GM23338 (cell line): ENCODE results near the gene ADAMTS14. TPM values are rescaled to one million over a fixed set of nuclear protein-coding genes. Genes with fewer than 3 reads are reported as not detected.

Source experiments
- ATAC-seq: fragments of 200-7000 bp; cut with Tn5 transposase; 3 replicates; pipeline ENCODE4 v1.9.1; 2020
- DNase-seq: peaks from one replicate; pipeline ENCODE4 v3.0.0-alpha.2; 2015; ENCODE audit warnings: low spot score
- H2AFZ ChIP-seq: fragments of 200-600 bp; sonication (generic); 2 replicates; pipeline ENCODE4 v1.8.0; 2016; ENCODE audit warnings: antibody characterized with exemption, mild to moderate bottlenecking, moderate library complexity
- H3F3A ChIP-seq: fragments of 200-600 bp; sonication (generic); replicated peaks from 2 replicates; pipeline ENCODE4 v1.8.0; 2017; ENCODE audit warnings: antibody characterized with exemption, mixed run types, low read depth
- H3K27ac ChIP-seq: fragments of 200-600 bp; sonication (generic); 2 replicates; pipeline ENCODE4 v1.6.1; 2016; ENCODE audit warnings: low read depth
- H3K27me3 ChIP-seq: fragments of 200-600 bp; sonication (generic); 2 replicates; pipeline ENCODE4 v1.8.0; 2016; ENCODE audit warnings: mild to moderate bottlenecking, mixed run types, moderate library complexity; ENCODE audit not compliant: insufficient read depth
- H3K36me3 ChIP-seq: fragments of 200-600 bp; sonication (generic); 2 replicates; pipeline ENCODE4 v1.8.0; 2016; ENCODE audit warnings: mild to moderate bottlenecking; ENCODE audit not compliant: insufficient read depth
- H3K4me1 ChIP-seq: fragments of 200-600 bp; sonication (generic); 2 replicates; pipeline ENCODE4 v1.8.0; 2016; ENCODE audit warnings: mild to moderate bottlenecking, moderate library complexity; ENCODE audit not compliant: insufficient read depth
- H3K4me2 ChIP-seq: fragments of 200-600 bp; sonication (generic); 2 replicates; pipeline ENCODE4 v1.7.1; 2017; ENCODE audit warnings: mixed run types
- H3K4me3 ChIP-seq: fragments of 200-600 bp; sonication (generic); 2 replicates; pipeline ENCODE4 v1.6.1; 2016; ENCODE audit warnings: mixed run types
- H3K79me2 ChIP-seq: fragments of 200-600 bp; sonication (generic); replicated peaks from 2 replicates; pipeline ENCODE4 v1.8.0; 2017; ENCODE audit warnings: mild to moderate bottlenecking; ENCODE audit not compliant: insufficient read depth
- H3K9me2 ChIP-seq: fragments of 200-600 bp; sonication (generic); 2 replicates; pipeline ENCODE4 v1.8.0; 2017; ENCODE audit not compliant: insufficient read depth
- H4K20me1 ChIP-seq: fragments of 200-600 bp; sonication (generic); replicated peaks from 2 replicates; pipeline ENCODE4 v1.8.0; 2017; ENCODE audit warnings: mild to moderate bottlenecking; ENCODE audit not compliant: insufficient read depth
- H3K27ac Mint-ChIP-seq: 2 replicates; pipeline ENCODE4 v1.8.0; 2020; ENCODE audit warnings: inconsistent platforms, mild to moderate bottlenecking, moderate library complexity, mixed read lengths
- H3K27me3 Mint-ChIP-seq: 3 replicates; pipeline ENCODE4 v1.8.0; 2022; ENCODE audit warnings: low read depth, mild to moderate bottlenecking, moderate library complexity, mixed read lengths, inconsistent platforms; ENCODE audit not compliant: insufficient read depth, poor library complexity
- H3K36me3 Mint-ChIP-seq: 3 replicates; pipeline ENCODE4 v1.8.0; 2021; ENCODE audit warnings: low read depth, mild to moderate bottlenecking, inconsistent platforms, moderate library complexity, mixed read lengths
- H3K4me1 Mint-ChIP-seq: 3 replicates; pipeline ENCODE4 v1.8.0; 2020; ENCODE audit warnings: mild to moderate bottlenecking, inconsistent platforms, mixed read lengths
- H3K4me3 Mint-ChIP-seq: 3 replicates; pipeline ENCODE4 v1.8.0; 2021; ENCODE audit warnings: moderate library complexity, mild to moderate bottlenecking, inconsistent platforms, mixed read lengths
- H3K9me3 Mint-ChIP-seq: 3 replicates; pipeline ENCODE4 v1.8.0; 2020; ENCODE audit warnings: moderate library complexity, mild to moderate bottlenecking, inconsistent platforms, mixed read lengths
- CREB1 ChIP-seq: fragments of 250-450 bp; sonication (Bioruptor Pico); IDR thresholded peaks from 2 replicates; pipeline ENCODE4 v1.5.0; 2020; ENCODE audit warnings: low read depth, mild to moderate bottlenecking, moderate library complexity
- EZH2phosphoT487 ChIP-seq: fragments of 200-600 bp; sonication (generic); IDR thresholded peaks from one replicate; pipeline ENCODE4 v1.8.1; 2018; ENCODE audit warnings: antibody characterized with exemption; ENCODE audit not compliant: unreplicated experiment
- NANOG ChIP-seq: IDR thresholded peaks from 2 replicates; pipeline ENCODE4 v1.6.1; 2016; ENCODE audit warnings: antibody characterized with exemption, borderline replicate concordance
- POLR2AphosphoS5 ChIP-seq: IDR thresholded peaks from 2 replicates; pipeline ENCODE4 v1.6.1; 2016; ENCODE audit warnings: antibody characterized with exemption, low read depth
- STAT1 ChIP-seq: IDR thresholded peaks from one replicate; pipeline ENCODE4 v1.6.1; 2016; ENCODE audit warnings: antibody characterized with exemption; ENCODE audit not compliant: unreplicated experiment
- ZNF331 ChIP-seq: fragments of 250-450 bp; sonication (Bioruptor Pico); IDR thresholded peaks from 2 replicates; pipeline ENCODE4 v1.5.0; 2020; ENCODE audit warnings: low read depth, mild to moderate bottlenecking, moderate library complexity
- polyA plus RNA-seq: library from polyadenylated mRNA; unstranded; fragments of >200 nt; fragmentation: Nextera tagmentation; extraction: Ambion mirVana; gene quantifications from 2 replicates; pipeline ENCODE4 v1.2.1, GENCODE V29; 2016
- total RNA-seq: library from RNA; depleted of rRNA; stranded (reverse); fragments of >200 nt; shearing (Covaris generic); gene quantifications from 2 replicates; pipeline ENCODE4 v1.2.3, GENCODE V29; 2014
- TF ChIP-seq, protein P1 (sequence below): IDR thresholded peaks from 2 replicates; pipeline ENCODE4 v1.6.1; 2016; ENCODE audit warnings: antibody characterized with exemption
- TF ChIP-seq, protein P2 (sequence below): fragments of 250-450 bp; sonication (Bioruptor Pico); IDR thresholded peaks from 2 replicates; pipeline ENCODE4 v1.5.0; 2020; ENCODE audit warnings: mild to moderate bottlenecking, moderate library complexity
- TF ChIP-seq, protein P3 (sequence below): IDR thresholded peaks from one replicate; pipeline ENCODE4 v1.6.1; 2018; ENCODE audit warnings: antibody characterized with exemption; ENCODE audit not compliant: unreplicated experiment

ADAMTS14 gene
- total and polyA plus RNA-seq, 2 experiments from 2014 or later: 1.9 to 2.1 TPM

DNA sequence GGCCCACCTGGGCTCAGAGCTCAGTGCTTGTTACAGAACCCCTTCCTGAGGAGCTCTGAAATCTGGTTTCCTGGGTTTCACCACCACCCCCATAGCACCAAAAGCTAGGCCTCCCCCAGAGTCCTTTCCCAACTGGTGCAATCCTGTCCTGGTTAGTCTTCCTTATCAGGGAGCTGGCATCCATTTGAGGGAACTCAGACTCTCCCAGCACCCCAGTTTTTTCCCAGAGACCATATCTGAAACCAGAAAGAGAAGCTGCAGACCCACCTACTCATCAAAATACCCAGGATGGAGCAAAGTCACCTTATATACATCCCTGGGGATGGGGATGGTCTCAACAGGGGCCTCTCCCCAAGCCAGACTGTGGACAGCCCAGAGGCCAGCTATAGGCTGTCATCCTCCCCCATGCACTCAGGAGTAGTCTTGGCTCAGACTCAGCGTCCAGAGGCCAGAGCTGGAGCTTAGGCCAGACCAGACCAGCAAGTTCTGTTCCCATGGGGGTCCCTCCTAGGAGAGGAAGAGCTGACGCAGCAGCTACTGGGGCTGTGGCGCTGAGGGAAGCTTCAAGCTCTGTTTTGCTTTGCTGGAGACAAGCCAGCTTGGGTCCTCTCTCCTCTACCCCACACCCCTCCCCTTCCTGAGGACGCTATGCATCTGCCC, 109.9 kb downstream of the ADAMTS14 start:
- no peaks in the 10 kb centered on the region for H3K9me3 Mint-ChIP-seq
- Histone ChIP-seq H3F3A (no peaks in the 10 kb centered on the region), H3K9me2 (peaks cover 4% of the 10 kb centered on the region; the same call in 1 of the 2 replicates), H3K79me2 (no peaks in the 10 kb centered on the region), H3K4me3 (no peak overlapping the region), H3K4me2 (no peak overlapping the region), H4K20me1 (no peaks in the 10 kb centered on the region; the same call in 1 of the 2 replicates), H2AFZ (no peak overlapping the region), H3K27me3 (no peaks in the 10 kb centered on the region), H3K36me3 (no peaks in the 10 kb centered on the region), H3K27ac (no peak overlapping the region), H3K4me1 (no peaks in the 10 kb centered on the region)
- no peak overlapping the region for H3K4me3 Mint-ChIP-seq
- ATAC-seq (no peak), DNase-seq (no peak)
- H3K36me3 Mint-ChIP-seq: no peaks in the 10 kb centered on the region
- H3K27ac Mint-ChIP-seq: no peak overlapping the region
- TF ChIP-seq NANOG (no peak), CREB1 (CRISPR knock-in tag) (no peak), ZNF331 (CRISPR knock-in tag) (no peak), POLR2AphosphoS5 (no peak), STAT1 (no peak), EZH2phosphoT487 (no peak)
- TF ChIP-seq, protein P1, sequence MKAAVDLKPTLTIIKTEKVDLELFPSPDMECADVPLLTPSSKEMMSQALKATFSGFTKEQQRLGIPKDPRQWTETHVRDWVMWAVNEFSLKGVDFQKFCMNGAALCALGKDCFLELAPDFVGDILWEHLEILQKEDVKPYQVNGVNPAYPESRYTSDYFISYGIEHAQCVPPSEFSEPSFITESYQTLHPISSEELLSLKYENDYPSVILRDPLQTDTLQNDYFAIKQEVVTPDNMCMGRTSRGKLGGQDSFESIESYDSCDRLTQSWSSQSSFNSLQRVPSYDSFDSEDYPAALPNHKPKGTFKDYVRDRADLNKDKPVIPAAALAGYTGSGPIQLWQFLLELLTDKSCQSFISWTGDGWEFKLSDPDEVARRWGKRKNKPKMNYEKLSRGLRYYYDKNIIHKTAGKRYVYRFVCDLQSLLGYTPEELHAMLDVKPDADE: no peak
- TF ChIP-seq, protein P2, sequence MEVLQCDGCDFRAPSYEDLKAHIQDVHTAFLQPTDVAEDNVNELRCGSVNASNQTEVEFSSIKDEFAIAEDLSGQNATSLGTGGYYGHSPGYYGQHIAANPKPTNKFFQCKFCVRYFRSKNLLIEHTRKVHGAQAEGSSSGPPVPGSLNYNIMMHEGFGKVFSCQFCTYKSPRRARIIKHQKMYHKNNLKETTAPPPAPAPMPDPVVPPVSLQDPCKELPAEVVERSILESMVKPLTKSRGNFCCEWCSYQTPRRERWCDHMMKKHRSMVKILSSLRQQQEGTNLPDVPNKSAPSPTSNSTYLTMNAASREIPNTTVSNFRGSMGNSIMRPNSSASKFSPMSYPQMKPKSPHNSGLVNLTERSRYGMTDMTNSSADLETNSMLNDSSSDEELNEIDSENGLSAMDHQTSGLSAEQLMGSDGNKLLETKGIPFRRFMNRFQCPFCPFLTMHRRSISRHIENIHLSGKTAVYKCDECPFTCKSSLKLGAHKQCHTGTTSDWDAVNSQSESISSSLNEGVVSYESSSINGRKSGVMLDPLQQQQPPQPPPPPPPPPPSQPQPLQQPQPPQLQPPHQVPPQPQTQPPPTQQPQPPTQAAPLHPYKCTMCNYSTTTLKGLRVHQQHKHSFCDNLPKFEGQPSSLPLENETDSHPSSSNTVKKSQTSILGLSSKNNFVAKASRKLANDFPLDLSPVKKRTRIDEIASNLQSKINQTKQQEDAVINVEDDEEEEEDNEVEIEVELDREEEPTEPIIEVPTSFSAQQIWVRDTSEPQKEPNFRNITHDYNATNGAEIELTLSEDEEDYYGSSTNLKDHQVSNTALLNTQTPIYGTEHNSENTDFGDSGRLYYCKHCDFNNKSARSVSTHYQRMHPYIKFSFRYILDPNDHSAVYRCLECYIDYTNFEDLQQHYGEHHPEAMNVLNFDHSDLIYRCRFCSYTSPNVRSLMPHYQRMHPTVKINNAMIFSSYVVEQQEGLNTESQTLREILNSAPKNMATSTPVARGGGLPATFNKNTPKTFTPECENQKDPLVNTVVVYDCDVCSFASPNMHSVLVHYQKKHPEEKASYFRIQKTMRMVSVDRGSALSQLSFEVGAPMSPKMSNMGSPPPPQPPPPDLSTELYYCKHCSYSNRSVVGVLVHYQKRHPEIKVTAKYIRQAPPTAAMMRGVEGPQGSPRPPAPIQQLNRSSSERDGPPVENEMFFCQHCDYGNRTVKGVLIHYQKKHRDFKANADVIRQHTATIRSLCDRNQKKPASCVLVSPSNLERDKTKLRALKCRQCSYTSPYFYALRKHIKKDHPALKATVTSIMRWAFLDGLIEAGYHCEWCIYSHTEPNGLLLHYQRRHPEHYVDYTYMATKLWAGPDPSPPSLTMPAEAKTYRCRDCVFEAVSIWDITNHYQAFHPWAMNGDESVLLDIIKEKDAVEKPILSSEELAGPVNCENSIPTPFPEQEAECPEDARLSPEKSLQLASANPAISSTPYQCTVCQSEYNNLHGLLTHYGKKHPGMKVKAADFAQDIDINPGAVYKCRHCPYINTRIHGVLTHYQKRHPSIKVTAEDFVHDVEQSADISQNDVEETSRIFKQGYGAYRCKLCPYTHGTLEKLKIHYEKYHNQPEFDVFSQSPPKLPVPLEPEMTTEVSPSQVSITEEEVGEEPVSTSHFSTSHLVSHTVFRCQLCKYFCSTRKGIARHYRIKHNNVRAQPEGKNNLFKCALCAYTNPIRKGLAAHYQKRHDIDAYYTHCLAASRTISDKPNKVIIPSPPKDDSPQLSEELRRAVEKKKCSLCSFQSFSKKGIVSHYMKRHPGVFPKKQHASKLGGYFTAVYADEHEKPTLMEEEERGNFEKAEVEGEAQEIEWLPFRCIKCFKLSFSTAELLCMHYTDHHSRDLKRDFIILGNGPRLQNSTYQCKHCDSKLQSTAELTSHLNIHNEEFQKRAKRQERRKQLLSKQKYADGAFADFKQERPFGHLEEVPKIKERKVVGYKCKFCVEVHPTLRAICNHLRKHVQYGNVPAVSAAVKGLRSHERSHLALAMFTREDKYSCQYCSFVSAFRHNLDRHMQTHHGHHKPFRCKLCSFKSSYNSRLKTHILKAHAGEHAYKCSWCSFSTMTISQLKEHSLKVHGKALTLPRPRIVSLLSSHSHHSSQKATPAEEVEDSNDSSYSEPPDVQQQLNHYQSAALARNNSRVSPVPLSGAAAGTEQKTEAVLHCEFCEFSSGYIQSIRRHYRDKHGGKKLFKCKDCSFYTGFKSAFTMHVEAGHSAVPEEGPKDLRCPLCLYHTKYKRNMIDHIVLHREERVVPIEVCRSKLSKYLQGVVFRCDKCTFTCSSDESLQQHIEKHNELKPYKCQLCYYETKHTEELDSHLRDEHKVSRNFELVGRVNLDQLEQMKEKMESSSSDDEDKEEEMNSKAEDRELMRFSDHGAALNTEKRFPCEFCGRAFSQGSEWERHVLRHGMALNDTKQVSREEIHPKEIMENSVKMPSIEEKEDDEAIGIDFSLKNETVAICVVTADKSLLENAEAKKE (CRISPR knock-in tag): no peak
- TF ChIP-seq, protein P3, sequence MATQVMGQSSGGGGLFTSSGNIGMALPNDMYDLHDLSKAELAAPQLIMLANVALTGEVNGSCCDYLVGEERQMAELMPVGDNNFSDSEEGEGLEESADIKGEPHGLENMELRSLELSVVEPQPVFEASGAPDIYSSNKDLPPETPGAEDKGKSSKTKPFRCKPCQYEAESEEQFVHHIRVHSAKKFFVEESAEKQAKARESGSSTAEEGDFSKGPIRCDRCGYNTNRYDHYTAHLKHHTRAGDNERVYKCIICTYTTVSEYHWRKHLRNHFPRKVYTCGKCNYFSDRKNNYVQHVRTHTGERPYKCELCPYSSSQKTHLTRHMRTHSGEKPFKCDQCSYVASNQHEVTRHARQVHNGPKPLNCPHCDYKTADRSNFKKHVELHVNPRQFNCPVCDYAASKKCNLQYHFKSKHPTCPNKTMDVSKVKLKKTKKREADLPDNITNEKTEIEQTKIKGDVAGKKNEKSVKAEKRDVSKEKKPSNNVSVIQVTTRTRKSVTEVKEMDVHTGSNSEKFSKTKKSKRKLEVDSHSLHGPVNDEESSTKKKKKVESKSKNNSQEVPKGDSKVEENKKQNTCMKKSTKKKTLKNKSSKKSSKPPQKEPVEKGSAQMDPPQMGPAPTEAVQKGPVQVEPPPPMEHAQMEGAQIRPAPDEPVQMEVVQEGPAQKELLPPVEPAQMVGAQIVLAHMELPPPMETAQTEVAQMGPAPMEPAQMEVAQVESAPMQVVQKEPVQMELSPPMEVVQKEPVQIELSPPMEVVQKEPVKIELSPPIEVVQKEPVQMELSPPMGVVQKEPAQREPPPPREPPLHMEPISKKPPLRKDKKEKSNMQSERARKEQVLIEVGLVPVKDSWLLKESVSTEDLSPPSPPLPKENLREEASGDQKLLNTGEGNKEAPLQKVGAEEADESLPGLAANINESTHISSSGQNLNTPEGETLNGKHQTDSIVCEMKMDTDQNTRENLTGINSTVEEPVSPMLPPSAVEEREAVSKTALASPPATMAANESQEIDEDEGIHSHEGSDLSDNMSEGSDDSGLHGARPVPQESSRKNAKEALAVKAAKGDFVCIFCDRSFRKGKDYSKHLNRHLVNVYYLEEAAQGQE: no peak
- peaks cover 5% of the 10 kb centered on the region; the same call in 2 of the 3 replicates for H3K4me1 Mint-ChIP-seq
- peaks cover 3% of the 10 kb centered on the region for H3K27me3 Mint-ChIP-seq
